ENCODE measurements around the gene MED9. TPM values are rescaled to one million over a fixed set of nuclear protein-coding genes. Genes with fewer than 3 reads are reported as not detected.

MED9 gene
- total RNA-seq, 1 donor from 2014 or later, result 12.5 TPM

DNA sequence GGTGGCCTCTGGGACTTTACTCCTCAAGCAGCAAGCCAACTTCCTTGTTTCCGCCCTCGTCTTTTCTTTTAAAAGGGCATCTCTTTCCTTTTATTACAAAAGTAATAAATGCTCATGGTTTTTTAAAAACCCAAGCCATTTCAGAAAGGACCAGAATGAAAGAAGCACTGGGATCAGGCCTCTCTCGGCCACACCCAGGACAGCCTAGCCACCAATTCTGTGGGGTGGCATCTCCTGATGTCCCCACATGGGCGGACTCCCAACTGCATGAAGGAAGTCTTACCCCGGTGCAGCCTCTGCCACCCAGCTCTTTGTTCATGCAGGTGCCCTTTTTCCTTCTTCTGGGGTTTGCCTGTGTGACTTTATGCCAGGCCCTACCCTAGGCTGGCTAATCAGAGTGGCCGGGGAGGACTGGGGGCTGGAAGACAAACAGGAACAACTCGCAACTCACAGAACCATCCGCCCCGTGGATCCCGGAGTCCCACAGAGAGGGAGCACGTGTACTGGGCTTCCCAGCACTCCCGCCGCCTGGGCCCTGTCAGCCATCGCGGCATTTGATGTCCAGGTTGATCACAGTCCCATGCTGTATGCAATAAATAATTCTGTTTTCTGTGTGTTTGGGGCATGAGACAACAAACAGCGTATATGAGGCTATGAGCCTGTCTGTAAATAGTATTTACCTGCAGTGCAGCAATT is 22.0 kb downstream of the MED9 start:
- no peak overlapping the region for H3K27ac ChIP-seq (ENCODE audit: low read depth, low read length)
- H3K36me3 ChIP-seq (ENCODE audit: control insufficient read depth in 3 of 3, insufficient read depth in 3 of 3, low read length in 3 of 3), result no peaks in the 10 kb centered on the region
- no peak overlapping the region for H3K9ac ChIP-seq (ENCODE audit: low read depth in 1 of 3, low read length in 3 of 3)
- H3K27me3 ChIP-seq (ENCODE audit: control insufficient read depth in 3 of 3, insufficient read depth in 3 of 3, low read length in 3 of 3), result no peaks in the 10 kb centered on the region
- no peak overlapping the region for H3K4me3 ChIP-seq (ENCODE audit: low read length in 3 of 3)
- H3K4me1 ChIP-seq (ENCODE audit: control insufficient read depth in 3 of 3, insufficient read depth in 3 of 3, low read length in 3 of 3), result peaks cover 22 to 29% (median 28%) of the 10 kb centered on the region in 3 donors
- no peaks in the 10 kb centered on the region for H3K9me3 ChIP-seq (ENCODE audit: control insufficient read depth in 3 of 3, low read length in 3 of 3)

DNA sequence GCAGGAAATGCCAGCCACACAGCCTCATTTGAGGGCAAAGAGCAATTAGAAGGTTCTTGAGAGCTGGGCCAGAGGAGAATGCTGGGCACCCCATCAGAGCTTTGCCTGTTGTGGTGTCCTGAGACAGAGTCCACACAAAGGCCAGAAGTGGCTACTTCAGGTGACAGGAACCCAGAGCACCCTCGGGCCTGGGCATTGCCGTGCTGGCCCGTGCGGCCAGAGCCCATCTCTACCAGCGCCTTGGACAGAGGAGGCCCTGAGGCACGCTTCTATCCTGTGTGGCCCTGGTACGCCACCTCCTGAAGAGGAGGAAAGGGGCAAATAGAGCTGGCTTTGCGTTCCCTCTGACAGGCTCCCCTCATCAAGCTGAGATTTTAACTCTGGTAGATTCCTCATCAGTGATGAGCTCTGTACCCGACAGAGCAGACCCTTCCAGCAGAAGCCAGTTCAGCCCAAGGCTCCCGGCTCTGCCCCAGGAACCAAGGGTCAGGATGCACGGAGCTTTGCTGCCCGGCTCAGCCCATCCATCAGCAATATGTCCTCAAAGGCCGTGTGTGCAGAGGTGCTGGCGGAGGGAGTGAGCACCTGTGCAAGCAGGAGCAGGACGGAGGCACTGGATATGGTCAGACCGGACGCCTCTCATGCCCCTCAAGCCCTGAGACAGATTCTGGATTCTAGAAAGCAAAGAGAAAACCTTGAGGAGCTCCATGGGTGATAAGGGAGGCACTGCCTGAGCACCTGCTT is 22.8 kb downstream of the MED9 start:
- Histone ChIP-seq H3K9me3 (ENCODE audit: control insufficient read depth in 3 of 3, low read length in 3 of 3) (no peaks in the 10 kb centered on the region), H3K4me3 (ENCODE audit: low read length in 3 of 3) (no peak overlapping the region), H3K4me1 (ENCODE audit: control insufficient read depth in 3 of 3, insufficient read depth in 3 of 3, low read length in 3 of 3) (peaks cover 19 to 23% (median 22%) of the 10 kb centered on the region in 3 donors), H3K27ac (ENCODE audit: low read depth, low read length) (no peak overlapping the region), H3K9ac (ENCODE audit: low read depth in 1 of 3, low read length in 3 of 3) (no peak overlapping the region), H3K27me3 (ENCODE audit: control insufficient read depth in 3 of 3, insufficient read depth in 3 of 3, low read length in 3 of 3) (no peaks in the 10 kb centered on the region), H3K36me3 (ENCODE audit: control insufficient read depth in 3 of 3, insufficient read depth in 3 of 3, low read length in 3 of 3) (no peaks in the 10 kb centered on the region)

GRCh38 chr17:17500999-17501605 is 24.3 kb downstream of the MED9 start:
- H3K27me3 ChIP-seq (ENCODE audit: control insufficient read depth in 3 of 3, insufficient read depth in 3 of 3, low read length in 3 of 3), result no peaks in the 10 kb centered on the region
- no peak overlapping the region for H3K27ac ChIP-seq (ENCODE audit: low read depth, low read length)
- H3K9ac ChIP-seq (ENCODE audit: low read depth in 1 of 3, low read length in 3 of 3), result no peak overlapping the region
- H3K36me3 ChIP-seq (ENCODE audit: control insufficient read depth in 3 of 3, insufficient read depth in 3 of 3, low read length in 3 of 3), result no peaks in the 10 kb centered on the region
- peaks cover 9 to 11% (median 10%) of the 10 kb centered on the region in 3 donors for H3K4me1 ChIP-seq (ENCODE audit: control insufficient read depth in 3 of 3, insufficient read depth in 3 of 3, low read length in 3 of 3)
- H3K4me3 ChIP-seq (ENCODE audit: low read length in 3 of 3), result no peak overlapping the region
- no peaks in the 10 kb centered on the region for H3K9me3 ChIP-seq (ENCODE audit: control insufficient read depth in 3 of 3, low read length in 3 of 3)

DNA sequence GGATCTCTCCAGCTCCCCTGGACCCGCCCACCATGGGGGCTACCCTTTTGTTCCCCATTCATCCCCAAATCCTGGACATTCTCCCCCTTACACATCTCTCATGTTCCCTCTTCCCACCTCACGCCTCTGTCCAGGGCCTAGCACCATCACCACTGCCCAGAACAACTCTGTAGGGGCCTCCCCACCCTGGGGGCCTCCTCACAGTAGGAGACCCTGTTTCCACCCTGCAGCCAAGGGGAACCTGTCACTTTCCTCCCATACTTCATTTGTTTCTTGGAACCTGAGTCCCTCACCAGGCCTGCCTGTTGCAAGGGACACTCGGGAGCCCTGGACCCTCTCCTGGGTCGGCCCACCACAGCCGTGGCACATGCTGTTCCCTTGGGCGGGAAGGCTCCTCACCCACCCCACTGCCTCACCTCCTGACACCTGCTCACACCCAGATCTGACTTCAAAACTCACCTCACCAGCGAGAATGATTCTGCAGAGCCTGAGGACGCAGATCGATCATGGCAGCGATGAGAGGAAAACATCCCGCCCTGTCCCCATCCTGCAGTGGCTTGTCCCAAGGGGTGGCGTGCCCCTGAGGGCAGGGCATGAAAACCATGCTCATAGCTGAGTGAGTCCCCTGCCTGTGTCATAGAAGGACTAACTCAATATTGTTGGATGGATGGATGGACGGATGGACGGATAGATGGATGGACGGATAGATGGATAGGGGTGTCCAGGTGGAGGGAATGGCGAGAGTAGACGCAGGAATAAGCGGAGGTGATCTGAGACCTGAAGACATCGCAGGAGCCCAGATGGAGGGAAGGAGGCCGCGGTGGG is 26.2 kb downstream of the MED9 start:
- H3K9ac ChIP-seq (ENCODE audit: low read depth in 1 of 3, low read length in 3 of 3), result no peak overlapping the region
- peaks cover 16 to 25% (median 19%) of the 10 kb centered on the region in 3 donors for H3K4me1 ChIP-seq (ENCODE audit: control insufficient read depth in 3 of 3, insufficient read depth in 3 of 3, low read length in 3 of 3)
- no peaks in the 10 kb centered on the region for H3K9me3 ChIP-seq (ENCODE audit: control insufficient read depth in 3 of 3, low read length in 3 of 3)
- H3K27ac ChIP-seq (ENCODE audit: low read depth, low read length), result no peak overlapping the region
- H3K4me3 ChIP-seq (ENCODE audit: low read length in 3 of 3), result no peak overlapping the region
- no peaks in the 10 kb centered on the region for H3K27me3 ChIP-seq (ENCODE audit: control insufficient read depth in 3 of 3, insufficient read depth in 3 of 3, low read length in 3 of 3)
- no peaks in the 10 kb centered on the region for H3K36me3 ChIP-seq (ENCODE audit: control insufficient read depth in 3 of 3, insufficient read depth in 3 of 3, low read length in 3 of 3)

DNA sequence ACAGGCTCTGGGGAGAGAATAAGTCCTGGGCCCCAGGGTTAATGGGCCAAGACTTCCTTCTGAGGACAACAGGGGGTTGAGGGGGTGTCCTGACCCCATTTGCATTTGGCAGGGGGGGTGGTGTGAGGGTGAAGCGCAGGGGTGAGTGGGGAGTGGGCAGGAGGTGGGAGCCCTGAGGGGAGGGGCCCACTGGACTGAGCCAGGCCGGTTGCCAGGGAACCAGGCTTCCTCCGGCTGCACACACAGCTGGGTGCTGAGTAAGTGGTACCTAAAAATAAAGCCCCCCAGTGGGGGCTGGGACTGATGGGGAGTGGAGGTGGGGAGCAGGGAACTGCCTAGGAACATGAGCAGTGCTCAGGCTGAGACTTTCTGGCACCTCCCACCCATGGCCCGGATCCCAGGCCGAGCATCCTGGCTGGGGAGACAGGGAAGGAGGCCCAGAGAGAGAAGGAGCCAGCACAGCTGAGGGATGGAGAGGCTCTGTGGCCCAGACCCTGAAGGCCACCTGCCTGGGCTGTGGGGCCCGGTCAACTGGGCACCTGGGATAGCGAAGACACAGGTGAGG is 26.8 kb downstream of the MED9 start:
- no peak overlapping the region for H3K9ac ChIP-seq (ENCODE audit: low read depth in 1 of 3, low read length in 3 of 3)
- H3K4me1 ChIP-seq (ENCODE audit: control insufficient read depth in 3 of 3, insufficient read depth in 3 of 3, low read length in 3 of 3), result peaks cover 16 to 27% (median 19%) of the 10 kb centered on the region in 3 donors
- no peak overlapping the region for H3K27ac ChIP-seq (ENCODE audit: low read depth, low read length)
- no peaks in the 10 kb centered on the region for H3K9me3 ChIP-seq (ENCODE audit: control insufficient read depth in 3 of 3, low read length in 3 of 3)
- H3K36me3 ChIP-seq (ENCODE audit: control insufficient read depth in 3 of 3, insufficient read depth in 3 of 3, low read length in 3 of 3), result no peaks in the 10 kb centered on the region
- H3K4me3 ChIP-seq (ENCODE audit: low read length in 3 of 3), result no peak overlapping the region
- H3K27me3 ChIP-seq (ENCODE audit: control insufficient read depth in 3 of 3, insufficient read depth in 3 of 3, low read length in 3 of 3), result no peaks in the 10 kb centered on the region

- Histone ChIP-seq H3K4me3 (ENCODE audit: low read length in 3 of 3) (no peak overlapping the region), H3K27me3 (ENCODE audit: control insufficient read depth in 3 of 3, insufficient read depth in 3 of 3, low read length in 3 of 3) (no peaks in the 10 kb centered on the region), H3K4me1 (ENCODE audit: control insufficient read depth in 3 of 3, insufficient read depth in 3 of 3, low read length in 3 of 3) (peaks cover 16 to 27% (median 19%) of the 10 kb centered on the region in 3 donors), H3K36me3 (ENCODE audit: control insufficient read depth in 3 of 3, insufficient read depth in 3 of 3, low read length in 3 of 3) (no peaks in the 10 kb centered on the region), H3K9ac (ENCODE audit: low read depth in 1 of 3, low read length in 3 of 3) (no peak overlapping the region), H3K9me3 (ENCODE audit: control insufficient read depth in 3 of 3, low read length in 3 of 3) (no peaks in the 10 kb centered on the region), H3K27ac (ENCODE audit: low read depth, low read length) (no peak overlapping the region)
Observed at GRCh38 chr17:17504341-17505140, 27.7 kb downstream of the MED9 start.

GRCh38 chr17:17505151-17505550 is 28.4 kb downstream of the MED9 start:
- H3K27me3 ChIP-seq (ENCODE audit: control insufficient read depth in 3 of 3, insufficient read depth in 3 of 3, low read length in 3 of 3), result no peaks in the 10 kb centered on the region
- H3K4me3 ChIP-seq (ENCODE audit: low read length in 3 of 3), result no peak overlapping the region
- H3K36me3 ChIP-seq (ENCODE audit: control insufficient read depth in 3 of 3, insufficient read depth in 3 of 3, low read length in 3 of 3), result no peaks in the 10 kb centered on the region
- no peak overlapping the region for H3K27ac ChIP-seq (ENCODE audit: low read depth, low read length)
- H3K9ac ChIP-seq (ENCODE audit: low read depth in 1 of 3, low read length in 3 of 3), result no peak overlapping the region
- H3K4me1 ChIP-seq (ENCODE audit: control insufficient read depth in 3 of 3, insufficient read depth in 3 of 3, low read length in 3 of 3), result peaks cover 16 to 27% (median 19%) of the 10 kb centered on the region in 3 donors
- no peaks in the 10 kb centered on the region for H3K9me3 ChIP-seq (ENCODE audit: control insufficient read depth in 3 of 3, low read length in 3 of 3)

GRCh38 chr17:17505610-17506171 is 28.9 kb downstream of the MED9 start:
- Histone ChIP-seq H3K4me1 (ENCODE audit: control insufficient read depth in 3 of 3, insufficient read depth in 3 of 3, low read length in 3 of 3) (peaks cover 16 to 32% (median 19%) of the 10 kb centered on the region in 3 donors), H3K9me3 (ENCODE audit: control insufficient read depth in 3 of 3, low read length in 3 of 3) (no peaks in the 10 kb centered on the region), H3K27ac (ENCODE audit: low read depth, low read length) (peak overlapping the region; percentile 86), H3K9ac (ENCODE audit: low read depth in 1 of 3, low read length in 3 of 3) (no peak overlapping the region), H3K4me3 (ENCODE audit: low read length in 3 of 3) (no peak overlapping the region), H3K36me3 (ENCODE audit: control insufficient read depth in 3 of 3, insufficient read depth in 3 of 3, low read length in 3 of 3) (no peaks in the 10 kb centered on the region), H3K27me3 (ENCODE audit: control insufficient read depth in 3 of 3, insufficient read depth in 3 of 3, low read length in 3 of 3) (no peaks in the 10 kb centered on the region)

Data from skeletal muscle tissue (tissue), 4 donors.